Coronary artery (tissue), 2 donors: ENCODE data around the gene RNF144A.
A peak's percentile ranks its signal among the peaks of the same experiment; 100 is the strongest.

ENCODE experiments used
- DNase-seq: peaks from one replicate; pipeline ENCODE4 v3.0.0-alpha.2; 2017; ENCODE audit warnings: low spot score
- H3K27ac ChIP-seq, 2 donors: fragments of 200-600 bp; sonication (generic); one replicate each; pipeline ENCODE4 v1.5.1; 2016 to 2019
- H3K4me3 ChIP-seq: fragments of 200-600 bp; sonication (generic); 2 replicates; pipeline ENCODE4 v1.5.1; 2016; ENCODE audit warnings: mild to moderate bottlenecking, moderate library complexity
- TF ChIP-seq, protein P1 (sequence below): fragments of 200-600 bp; sonication (generic); IDR thresholded peaks from one replicate; pipeline ENCODE4 v1.5.1; 2019; ENCODE audit warnings: antibody characterized with exemption

RNF144A gene

DNA sequence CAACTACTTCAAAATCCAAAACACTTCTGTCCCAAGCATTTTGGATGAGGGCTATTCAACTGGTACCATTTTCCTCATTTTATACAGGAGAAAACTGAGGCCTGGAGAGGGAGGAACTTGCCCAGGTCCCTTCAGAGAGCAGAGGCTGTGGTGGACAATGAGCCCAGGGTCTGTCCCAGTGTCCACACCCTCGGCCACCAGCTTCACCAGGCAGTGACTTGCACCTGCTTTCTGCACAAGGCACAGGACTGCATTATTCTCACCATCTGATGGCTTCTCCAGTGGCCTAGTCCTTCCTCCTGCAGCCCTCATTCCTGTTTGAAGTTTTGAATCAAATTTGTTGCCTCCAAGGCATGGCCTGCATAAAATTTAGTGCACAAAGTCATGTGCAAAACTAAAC lies 53.3 kb downstream of the RNF144A start:
- TF ChIP-seq, protein P1, sequence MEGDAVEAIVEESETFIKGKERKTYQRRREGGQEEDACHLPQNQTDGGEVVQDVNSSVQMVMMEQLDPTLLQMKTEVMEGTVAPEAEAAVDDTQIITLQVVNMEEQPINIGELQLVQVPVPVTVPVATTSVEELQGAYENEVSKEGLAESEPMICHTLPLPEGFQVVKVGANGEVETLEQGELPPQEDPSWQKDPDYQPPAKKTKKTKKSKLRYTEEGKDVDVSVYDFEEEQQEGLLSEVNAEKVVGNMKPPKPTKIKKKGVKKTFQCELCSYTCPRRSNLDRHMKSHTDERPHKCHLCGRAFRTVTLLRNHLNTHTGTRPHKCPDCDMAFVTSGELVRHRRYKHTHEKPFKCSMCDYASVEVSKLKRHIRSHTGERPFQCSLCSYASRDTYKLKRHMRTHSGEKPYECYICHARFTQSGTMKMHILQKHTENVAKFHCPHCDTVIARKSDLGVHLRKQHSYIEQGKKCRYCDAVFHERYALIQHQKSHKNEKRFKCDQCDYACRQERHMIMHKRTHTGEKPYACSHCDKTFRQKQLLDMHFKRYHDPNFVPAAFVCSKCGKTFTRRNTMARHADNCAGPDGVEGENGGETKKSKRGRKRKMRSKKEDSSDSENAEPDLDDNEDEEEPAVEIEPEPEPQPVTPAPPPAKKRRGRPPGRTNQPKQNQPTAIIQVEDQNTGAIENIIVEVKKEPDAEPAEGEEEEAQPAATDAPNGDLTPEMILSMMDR: no peak
- no peak overlapping the region for H3K4me3 ChIP-seq
- no peak overlapping the region for H3K27ac ChIP-seq

DNA sequence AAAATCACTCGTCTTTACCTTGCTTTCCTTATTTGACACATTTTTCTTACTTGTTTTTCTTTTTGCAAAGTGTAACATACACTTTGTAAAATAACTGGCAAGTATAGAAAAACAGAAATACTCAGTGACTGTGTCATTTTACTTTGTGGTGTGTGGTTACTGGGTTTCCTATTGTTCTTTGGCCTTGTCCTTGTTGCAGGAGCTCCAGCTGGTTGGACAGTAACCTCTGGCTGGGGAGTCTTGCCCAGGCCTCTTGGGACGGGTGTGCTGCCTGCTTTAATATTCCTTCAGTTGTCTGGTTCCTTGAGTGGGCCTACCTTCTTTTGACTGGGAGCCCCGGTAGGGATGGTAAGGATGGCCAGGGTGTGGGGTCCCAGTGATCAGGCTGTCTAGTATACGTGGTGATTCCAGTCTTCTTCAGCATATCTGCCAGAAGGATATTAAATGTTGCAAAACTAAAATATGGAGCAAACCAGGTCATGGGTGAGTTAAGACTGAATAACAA lies 53.8 kb downstream of the RNF144A start:
- Histone ChIP-seq H3K4me3 (no peak overlapping the region), H3K27ac (no peak overlapping the region)
- no peak for DNase-seq
- TF ChIP-seq, protein P1: no peak

More for the DNA sequence above, 53.3 kb downstream of the RNF144A start:
- DNase-seq: no peak

DNA sequence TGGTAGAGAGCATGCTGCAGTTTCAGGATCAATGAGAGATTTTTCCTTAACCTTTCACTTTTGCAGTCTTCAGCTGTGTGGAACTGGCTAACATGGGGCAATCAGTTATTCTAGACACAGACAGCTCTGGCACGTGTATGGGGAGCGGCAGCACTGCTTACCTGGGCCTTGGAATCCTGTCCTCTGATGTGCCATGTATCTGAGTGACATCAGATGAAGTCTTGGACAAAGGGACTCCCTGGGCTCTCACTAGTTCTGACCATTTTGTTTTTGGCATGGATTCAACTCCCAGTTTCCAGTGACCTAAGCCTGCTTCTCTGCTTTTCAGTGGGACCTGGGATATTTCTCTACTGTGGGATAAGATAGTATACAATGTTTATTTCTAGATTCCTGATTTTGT lies 54.3 kb downstream of the RNF144A start:
- TF ChIP-seq, protein P1: no peak
- no peak overlapping the region for H3K4me3 ChIP-seq
- no peak for DNase-seq
- no peak overlapping the region for H3K27ac ChIP-seq

DNA sequence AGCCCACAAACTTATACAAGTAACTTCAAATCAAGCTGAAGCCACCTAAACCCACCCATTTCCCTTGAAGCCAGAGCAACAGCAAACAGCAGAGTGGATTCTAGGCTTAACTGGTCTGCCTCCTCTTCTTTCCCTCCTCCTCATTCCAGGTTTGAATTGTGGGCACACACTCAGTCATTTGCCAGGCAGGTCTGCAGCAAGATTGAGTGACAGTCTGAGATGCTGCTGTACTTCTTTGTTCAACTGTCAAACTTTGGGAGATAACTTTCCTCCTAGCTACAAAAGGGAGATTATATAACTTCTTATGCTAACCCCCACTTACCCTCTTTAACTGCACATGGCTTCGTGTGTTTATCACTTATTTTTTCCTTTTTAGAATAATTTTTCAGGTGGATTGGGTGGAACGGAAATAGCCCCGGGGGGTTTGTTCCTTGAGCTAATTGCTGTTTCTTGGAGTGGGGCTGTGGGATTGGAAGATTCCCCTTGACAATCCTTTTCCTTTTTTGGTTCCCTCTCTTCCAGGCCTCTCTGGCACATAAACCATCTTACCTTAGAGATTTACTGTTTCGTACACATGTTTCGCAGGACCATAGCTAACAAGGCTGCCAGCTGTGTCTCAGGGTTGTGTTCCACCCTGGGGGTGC lies 55.0 kb downstream of the RNF144A start:
- no peak overlapping the region for H3K4me3 ChIP-seq
- TF ChIP-seq, protein P1: no peak
- DNase-seq: peak; percentile 17

DNA sequence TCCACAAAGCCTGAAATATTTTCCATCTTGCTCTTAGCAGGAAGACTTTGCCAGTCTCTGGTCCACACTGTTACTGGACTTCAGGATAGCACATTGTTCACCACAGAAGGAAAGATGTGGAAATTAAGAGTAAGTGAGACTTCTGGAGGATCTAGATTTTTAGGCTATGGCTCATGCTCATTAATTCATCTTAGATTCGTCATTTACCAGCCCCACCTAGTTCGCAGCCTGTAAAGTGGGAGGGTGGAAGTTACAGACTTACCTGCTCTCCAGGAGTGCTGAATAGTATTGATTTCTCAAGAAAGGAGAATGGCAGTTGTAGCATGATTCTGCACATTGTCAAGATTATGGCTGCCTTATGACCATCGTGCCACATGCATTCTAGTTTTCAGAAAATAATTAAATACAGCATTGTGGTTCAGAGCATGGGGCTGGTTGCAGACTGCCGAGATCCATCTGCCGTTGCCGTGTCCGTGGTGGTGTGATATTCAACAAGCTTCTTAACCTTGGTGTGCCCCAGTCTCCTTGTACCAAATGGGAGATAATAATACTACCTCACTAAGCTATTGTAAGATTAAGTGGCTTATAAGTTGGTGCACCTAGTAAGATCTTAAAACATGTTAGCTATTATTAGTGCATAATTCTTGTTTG lies 56.8 kb downstream of the RNF144A start:
- Histone ChIP-seq H3K4me3 (no peak overlapping the region), H3K27ac (no peak overlapping the region)
- TF ChIP-seq, protein P1: no peak
- DNase-seq: no peak

More for the DNA sequence above, 55.0 kb downstream of the RNF144A start:
- no peak overlapping the region for H3K27ac ChIP-seq

DNA sequence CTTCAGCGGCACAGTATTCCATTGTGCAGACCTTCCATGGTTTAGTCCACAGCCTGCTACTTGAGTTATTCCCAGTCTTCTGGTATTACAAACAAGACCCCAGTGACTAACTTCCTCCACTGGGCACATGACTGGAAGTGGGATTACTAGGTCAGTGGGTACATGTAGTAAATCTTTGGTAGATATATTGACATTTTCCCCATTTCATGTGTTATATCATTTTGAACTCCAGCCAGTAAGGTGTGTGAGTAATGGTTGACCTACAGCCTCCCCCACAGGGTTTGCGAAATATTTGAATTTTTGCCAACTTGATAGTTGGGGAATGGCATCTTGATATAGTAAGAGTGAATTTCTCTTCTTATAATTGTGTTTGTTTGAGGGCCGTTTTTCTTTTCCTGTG lies 58.8 kb downstream of the RNF144A start:
- no peak overlapping the region for H3K4me3 ChIP-seq
- TF ChIP-seq, protein P1: no peak
- H3K27ac ChIP-seq: no peak overlapping the region
- DNase-seq: peak; percentile 9
